A673 (cell line): ENCODE results near the gene MOK. TPM values are rescaled to one million over a fixed set of nuclear protein-coding genes. Genes with fewer than 3 reads are reported as not detected.

Experiments used
- BruUV-seq: library from RNA; stranded (reverse); fragments of 400-500 nt; replicated peaks from 2 replicates; lab custom pipeline; 2021; lab: Mats Ljungman, UMichigan
- CTCF ChIA-PET: fragments of 300-600 bp; sonication (Branson Sonifier 250); formaldehyde crosslinking; loops from one replicate; lab custom pipeline; 2022; ENCODE audit warnings: antibody characterized with exemption; lab: Charles Lee
- POLR2A ChIA-PET: fragments of 300-600 bp; sonication (Branson Sonifier 250); formaldehyde crosslinking; loops from one replicate; lab custom pipeline; 2022; ENCODE audit warnings: antibody characterized with exemption; ENCODE audit not compliant: low non-redundant PET; lab: Charles Lee
- DNase-seq: peaks from one replicate; pipeline ENCODE4 v3.0.0-alpha.2; 2015; ENCODE audit warnings: low spot score
- H3K27ac ChIP-seq: fragments of 200-600 bp; sonication (generic); 2 replicates; pipeline ENCODE4 v1.5.1; 2016; ENCODE audit warnings: mixed run types, low read depth, mild to moderate bottlenecking, mixed read lengths, antibody characterized with exemption, low read length; ENCODE audit not compliant: poor library complexity, severe bottlenecking
- H3K27me3 ChIP-seq: fragments of 200-600 bp; sonication (generic); replicated peaks from 2 replicates; pipeline ENCODE4 v1.6.1; 2017; ENCODE audit warnings: mixed run types, low read depth, mild to moderate bottlenecking, mixed read lengths, antibody characterized with exemption, low read length; ENCODE audit not compliant: insufficient read depth, poor library complexity
- H3K36me3 ChIP-seq: fragments of 200-600 bp; sonication (generic); 2 replicates; pipeline ENCODE4 v1.6.1; 2016; ENCODE audit warnings: mixed run types, mild to moderate bottlenecking, mixed read lengths, antibody characterized with exemption, low read length; ENCODE audit not compliant: insufficient read depth, poor library complexity, severe bottlenecking
- H3K4me1 ChIP-seq: fragments of 200-600 bp; sonication (generic); 2 replicates; pipeline ENCODE4 v1.6.1; 2017; ENCODE audit warnings: mixed run types, mild to moderate bottlenecking, mixed read lengths, antibody characterized with exemption, low read length; ENCODE audit not compliant: insufficient read depth, poor library complexity, severe bottlenecking
- H3K4me3 ChIP-seq: fragments of 200-600 bp; sonication (generic); 2 replicates; pipeline ENCODE4 v1.5.1; 2016; ENCODE audit warnings: low read depth, mixed run types, mild to moderate bottlenecking, mixed read lengths, low read length; ENCODE audit not compliant: poor library complexity, severe bottlenecking
- H3K9me3 ChIP-seq: fragments of 200-600 bp; sonication (generic); 2 replicates; pipeline ENCODE4 v1.6.1; 2016; ENCODE audit warnings: mixed run types, low read depth, mild to moderate bottlenecking, mixed read lengths, antibody characterized with exemption, low read length; ENCODE audit not compliant: poor library complexity, severe bottlenecking
- EZH2 ChIP-seq: fragments of 200-600 bp; sonication (generic); IDR thresholded peaks from 2 replicates; pipeline ENCODE4 v1.6.1; 2017; ENCODE audit warnings: borderline replicate concordance, low read depth, mild to moderate bottlenecking, mixed read lengths, antibody characterized with exemption, low read length; ENCODE audit not compliant: poor library complexity, severe bottlenecking
- intact Hi-C: fragments of 100-400 bp; cut with micrococcal nuclease; formaldehyde crosslinking; loops from one replicate; pipeline ENCODE4 v1.10.0; 2022; ENCODE audit not compliant: unreplicated experiment
- total RNA-seq: library from RNA; stranded (reverse); gene quantifications from 2 replicates; pipeline ENCODE4 v1.2.3, GENCODE V29; 2021
- TF ChIP-seq, protein P1 (sequence below): fragments of 300-800, 200-600 bp; sonication (generic); conservative IDR thresholded peaks from 2 replicates; pipeline ENCODE4 v1.5.1; 2017; ENCODE audit warnings: low read depth, mild to moderate bottlenecking, antibody characterized with exemption, low read length, moderate library complexity, mixed read lengths

MOK gene
- total RNA-seq, 1 experiment from 2014 or later, result 27.4 TPM

DNA sequence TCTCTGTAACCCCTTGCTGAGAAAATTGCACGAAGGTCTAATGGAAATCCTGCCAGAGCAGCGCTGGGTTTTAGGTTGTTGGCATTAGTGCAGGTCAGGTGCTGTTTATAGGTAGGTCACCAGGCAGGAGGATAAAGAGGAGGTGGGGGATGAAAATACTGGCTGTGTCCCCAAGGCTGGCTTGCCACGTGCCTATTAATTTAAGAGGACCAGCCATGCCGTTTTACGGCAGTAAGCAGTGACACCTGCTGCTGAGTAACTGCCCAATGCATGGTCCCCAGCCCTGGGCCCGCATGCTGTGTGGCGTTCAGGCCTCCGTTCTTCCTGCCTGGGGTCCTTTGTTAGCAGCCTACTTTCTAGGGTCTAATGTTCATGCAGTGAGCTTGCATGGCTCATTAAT is 98.0 kb downstream of the MOK start:
- CTCF ChIA-PET, result no interaction called here
- intact Hi-C loops, result no loop called here
- BruUV-seq, result no TSS peak

DNA sequence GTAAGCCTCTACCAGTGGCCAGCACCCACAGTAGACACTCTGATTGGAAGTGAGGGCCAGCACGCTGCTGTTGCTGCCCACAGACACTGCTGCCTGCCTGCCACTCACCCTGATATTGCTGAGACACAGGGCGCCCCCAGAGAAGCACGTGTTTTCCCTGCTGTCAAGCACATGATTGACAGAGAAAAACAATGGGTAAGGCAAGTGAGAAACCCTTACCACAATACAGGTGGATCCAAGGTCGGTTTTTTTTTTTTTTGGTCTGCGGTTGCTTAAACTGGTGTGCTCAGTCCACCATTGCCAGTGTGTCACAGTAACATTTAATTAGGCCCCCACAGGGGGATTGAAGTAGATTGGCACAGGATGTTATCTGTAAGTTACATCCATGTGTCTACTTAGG is 99.4 kb downstream of the MOK start:
- CTCF ChIA-PET, result no interaction called here
- TF ChIP-seq, protein P1, sequence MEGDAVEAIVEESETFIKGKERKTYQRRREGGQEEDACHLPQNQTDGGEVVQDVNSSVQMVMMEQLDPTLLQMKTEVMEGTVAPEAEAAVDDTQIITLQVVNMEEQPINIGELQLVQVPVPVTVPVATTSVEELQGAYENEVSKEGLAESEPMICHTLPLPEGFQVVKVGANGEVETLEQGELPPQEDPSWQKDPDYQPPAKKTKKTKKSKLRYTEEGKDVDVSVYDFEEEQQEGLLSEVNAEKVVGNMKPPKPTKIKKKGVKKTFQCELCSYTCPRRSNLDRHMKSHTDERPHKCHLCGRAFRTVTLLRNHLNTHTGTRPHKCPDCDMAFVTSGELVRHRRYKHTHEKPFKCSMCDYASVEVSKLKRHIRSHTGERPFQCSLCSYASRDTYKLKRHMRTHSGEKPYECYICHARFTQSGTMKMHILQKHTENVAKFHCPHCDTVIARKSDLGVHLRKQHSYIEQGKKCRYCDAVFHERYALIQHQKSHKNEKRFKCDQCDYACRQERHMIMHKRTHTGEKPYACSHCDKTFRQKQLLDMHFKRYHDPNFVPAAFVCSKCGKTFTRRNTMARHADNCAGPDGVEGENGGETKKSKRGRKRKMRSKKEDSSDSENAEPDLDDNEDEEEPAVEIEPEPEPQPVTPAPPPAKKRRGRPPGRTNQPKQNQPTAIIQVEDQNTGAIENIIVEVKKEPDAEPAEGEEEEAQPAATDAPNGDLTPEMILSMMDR, result no peak
- no peak for TF ChIP-seq EZH2
- intact Hi-C loops, result no loop called here
- H3K4me1 ChIP-seq, result peaks cover 9% of the 10 kb centered on the region
- no peak overlapping the region for H3K27ac ChIP-seq
- no peaks in the 10 kb centered on the region for H3K27me3 ChIP-seq
- no peak overlapping the region for H3K4me3 ChIP-seq
- no TSS peak for BruUV-seq
- H3K9me3 ChIP-seq, result no peaks in the 10 kb centered on the region
- H3K36me3 ChIP-seq, result peaks cover 23% of the 10 kb centered on the region
- POLR2A ChIA-PET, result no interaction called here
- DNase-seq, result no peak

More for the DNA sequence above, 98.0 kb downstream of the MOK start:
- Histone ChIP-seq H3K27ac (no peak overlapping the region), H3K27me3 (no peaks in the 10 kb centered on the region), H3K4me3 (no peak overlapping the region), H3K4me1 (no peaks in the 10 kb centered on the region), H3K9me3 (no peaks in the 10 kb centered on the region), H3K36me3 (peaks cover 23% of the 10 kb centered on the region)
- no peak for TF ChIP-seq EZH2
- TF ChIP-seq, protein P1, result no peak
- POLR2A ChIA-PET, result no interaction called here
- no peak for DNase-seq

DNA sequence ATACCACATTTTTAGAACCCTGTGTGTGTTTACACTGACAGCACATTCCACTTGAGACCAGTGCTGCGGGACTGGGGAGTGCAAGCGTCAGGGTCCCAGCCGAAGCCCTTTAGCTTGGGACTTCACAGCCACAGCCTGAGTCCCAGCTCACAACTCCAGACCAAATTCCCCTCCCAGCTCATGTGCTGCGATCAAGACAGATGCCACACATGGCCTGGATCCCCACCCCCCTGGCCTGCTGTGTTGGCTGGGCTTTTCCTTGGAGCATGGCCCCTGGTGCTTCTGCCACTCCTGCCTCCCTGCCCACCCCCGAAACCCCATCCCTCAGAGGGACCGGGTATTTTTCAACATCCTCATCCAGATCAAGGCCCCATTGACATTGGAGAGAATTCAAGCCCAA is 101.6 kb downstream of the MOK start:
- ChIA-PET CTCF (no interaction called here), POLR2A (no interaction called here)
- Histone ChIP-seq H3K27ac (no peak overlapping the region), H3K4me3 (no peak overlapping the region), H3K36me3 (peaks cover 9% of the 10 kb centered on the region), H3K27me3 (no peaks in the 10 kb centered on the region), H3K4me1 (peaks cover 11% of the 10 kb centered on the region), H3K9me3 (no peaks in the 10 kb centered on the region)
- DNase-seq, result no peak
- no TSS peak for BruUV-seq
- no peak for TF ChIP-seq EZH2
- TF ChIP-seq, protein P1, result no peak
- intact Hi-C loops, result no loop called here
